Ovary (tissue), 3 donors: ENCODE results near the gene HOXA5.

Source experiments
- CTCF ChIP-seq, 3 donors: fragments of 450-650 bp in 2 of 3; fragments of 200-600 bp in 1 of 3; IDR thresholded peaks; one replicate each; pipeline versions ENCODE4 v1.5.1 to v1.8.0; 2016 to 2022; ENCODE audit warnings: antibody characterized with exemption in 3 of 3, mild to moderate bottlenecking in 1 of 3
- EP300 ChIP-seq: sonication (generic); formaldehyde crosslinking; IDR thresholded peaks from one replicate; pipeline ENCODE4 v1.6.1; 2017; ENCODE audit warnings: antibody characterized with exemption
- POLR2A ChIP-seq: fragments of 450-650 bp; IDR thresholded peaks from one replicate; pipeline ENCODE4 v1.6.1; 2017; ENCODE audit warnings: antibody characterized with exemption, mild to moderate bottlenecking, moderate library complexity
- donor health status: DM: no; HTN: no; CAD: no.

DNA sequence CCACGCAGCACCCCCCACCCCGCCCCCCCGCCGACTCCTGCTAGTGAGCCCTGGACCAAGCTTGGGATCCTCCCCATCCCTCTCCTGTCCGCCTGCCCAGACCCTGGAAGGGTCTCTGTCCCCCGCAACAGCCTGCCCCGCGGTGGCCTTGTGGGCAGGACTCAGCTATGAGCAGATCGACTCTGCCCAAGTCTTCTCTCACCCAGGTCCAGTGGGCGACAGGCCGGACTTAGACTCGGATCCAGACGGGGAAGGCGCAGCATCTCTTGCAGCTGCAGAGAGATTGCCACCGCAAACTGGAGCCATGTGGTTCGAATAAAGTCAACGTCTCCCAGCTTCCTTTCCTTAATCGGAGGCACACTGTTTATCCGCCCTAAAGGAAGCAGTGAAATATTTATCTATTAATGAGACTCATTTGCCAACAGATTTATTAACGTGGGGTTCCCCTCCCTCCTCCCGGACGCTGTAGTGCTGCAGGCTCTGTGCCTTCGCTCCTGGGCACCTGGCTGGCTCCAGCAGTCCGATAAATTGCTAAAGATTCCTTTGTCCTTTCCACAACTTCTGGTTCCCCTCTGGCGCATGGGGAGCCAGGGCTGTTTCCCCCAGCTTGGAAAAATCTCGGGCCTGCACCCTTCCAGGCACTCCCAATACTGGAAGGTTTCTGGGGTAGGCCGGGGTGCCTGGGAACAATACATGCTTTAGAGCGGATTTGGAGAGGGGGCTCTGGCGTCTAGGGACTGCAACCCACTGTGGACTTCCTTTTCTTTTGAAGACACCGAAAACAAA, 13.6 kb upstream of the HOXA5 start:
- no peak for TF ChIP-seq CTCF (IDR thresholded peaks at IDR 0.05)
- TF ChIP-seq POLR2A: no peak
- TF ChIP-seq EP300: no peak
